ENCODE measurements around the gene ACSS3. TPM values are rescaled to one million over a fixed set of nuclear protein-coding genes. Genes with fewer than 3 reads are reported as not detected.

Gene ACSS3
- total and polyA plus RNA-seq, 2 of the 8 experiments (the other 6 are each of a cell fraction or from before 2014, with no cell fraction given), result 14.4 to 24.0 TPM

- Histone ChIP-seq H4K5ac (ENCODE audit: insufficient read length, low read depth, low read length) (no peak overlapping the region), H3K36me3 (ENCODE audit: control insufficient read depth in 2 of 4, insufficient read depth in 4 of 4, low read length in 3 of 4) (no peaks in the 10 kb centered on the region; a peak in 1 of 8 replicates), H3K4me1 (replicated peaks in 1 of 4; ENCODE audit: control insufficient read depth in 3 of 4, insufficient read depth in 4 of 4, low read length in 3 of 4) (peaks cover 2 to 16% (median 7%) of the 10 kb centered on the region in 4 experiments; a peak in 6 of 7 replicates), H2AK5ac (ENCODE audit: low read depth, low read length) (no peak overlapping the region), H4K91ac (replicated peaks; ENCODE audit: insufficient read length, low read length) (no peak overlapping the region), H2AFZ (ENCODE audit: low read length) (no peak overlapping the region), H3K4me3 (ENCODE audit: extremely low read depth in 1 of 4, insufficient read depth in 2 of 4, low read depth in 3 of 4, low read length in 4 of 4) (no peak overlapping the region), H2BK20ac (ENCODE audit: low read length) (no peak overlapping the region), H3K79me2 (ENCODE audit: control insufficient read depth in 1 of 2, insufficient read depth in 2 of 2, low read length in 2 of 2) (no peaks in the 10 kb centered on the region), H4K20me1 (replicated peaks in 1 of 2; ENCODE audit: control insufficient read depth in 1 of 2, insufficient read depth in 2 of 2, low read length in 2 of 2) (no peaks in the 10 kb centered on the region), H2BK15ac (ENCODE audit: low read length) (no peak overlapping the region), H3K79me1 (ENCODE audit: low read depth, low read length) (no peaks in the 10 kb centered on the region), H3K4me2 (ENCODE audit: insufficient read depth in 1 of 2, low read depth in 2 of 2, low read length in 2 of 2) (no peak overlapping the region), H3K9ac (replicated peaks in 1 of 4; ENCODE audit: extremely low read depth in 1 of 4, low read depth in 3 of 4, low read length in 3 of 4) (no peak overlapping the region), H3K23me2 (ENCODE audit: low read depth, low read length) (no peaks in the 10 kb centered on the region; the same call in 1 of the 2 replicates), H3K14ac (ENCODE audit: insufficient read length) (no peak overlapping the region), H3K23ac (ENCODE audit: insufficient read length) (no peak overlapping the region), H2BK12ac (ENCODE audit: low read depth, low read length) (no peak overlapping the region), H2BK5ac (ENCODE audit: low read depth, low read length) (no peak overlapping the region), H3K9me3 (ENCODE audit: insufficient read depth in 2 of 2, low read depth in 1 of 2, low read length in 1 of 2) (no peaks in the 10 kb centered on the region), H3K18ac (ENCODE audit: extremely low read depth, low read length) (no peak overlapping the region), H3K56ac (replicated peaks; ENCODE audit: insufficient read length, low read depth, low read length) (no peak overlapping the region), H3K27me3 (replicated peaks in 1 of 4; ENCODE audit: control insufficient read depth in 3 of 4, extremely low read depth in 1 of 4, insufficient read depth in 3 of 4, low read length in 3 of 4) (no peaks in the 10 kb centered on the region), H4K8ac (ENCODE audit: extremely low read depth, insufficient read depth, low read length) (no peak overlapping the region), H3K4ac (replicated peaks; ENCODE audit: insufficient read length, low read depth, low read length) (no peak overlapping the region), H3K27ac (ENCODE audit: low read depth, low read length) (no peak overlapping the region), H2BK120ac (replicated peaks; ENCODE audit: low read depth, low read length) (no peak overlapping the region)
- DNase-seq (ENCODE audit: low read depth in 1 of 2, low spot score in 2 of 2), result no peak
- CTCF ChIA-PET (ENCODE audit: partially characterized antibody), result no interaction called here
- no peak for FAIRE-seq
- POLR2A ChIA-PET (ENCODE audit: partially characterized antibody), result no interaction called here
- 84% methylated on average over 3 of the region's 3 CpGs; no CpG with 5 or more reads in 1 of the 2 experiments for WGBS, 2 experiments (ENCODE audit: extremely low coverage in 1 of 2, insufficient coverage in 1 of 2, insufficient read length in 1 of 2, insufficient replicate concordance in 2 of 2, low coverage in 1 of 2, low lambda C conversion rate in 2 of 2, missing lambda C conversion rate in 1 of 2)
- TF ChIP-seq TAF7 (optimal IDR thresholded peaks at IDR 0.05; ENCODE audit: borderline replicate concordance, low read depth, low read length) (no peak), RBBP5 (IDR thresholded peaks at IDR 0.05; ENCODE audit: borderline replicate concordance, low read depth, low read length) (no peak), SUZ12 (IDR thresholded peaks at IDR 0.05; ENCODE audit: low read length) (no peak), CBX5 (IDR thresholded peaks at IDR 0.05; ENCODE audit: low read depth, low read length) (no peak), CEBPB (IDR thresholded peaks at IDR 0.05; ENCODE audit: low read depth, low read length) (no peak), TEAD4 (IDR thresholded peaks at IDR 0.05; ENCODE audit: low read depth, low read length) (no peak), ATF2 (IDR thresholded peaks at IDR 0.05; ENCODE audit: low read length) (no peak), SP4 (IDR thresholded peaks at IDR 0.05; ENCODE audit: low read length) (no peak), BCL11A (IDR thresholded peaks at IDR 0.05; ENCODE audit: low read depth in 2 of 2, low read length in 2 of 2) (no peak), EP300 (IDR thresholded peaks at IDR 0.05; ENCODE audit: borderline replicate concordance in 1 of 2, low read depth in 2 of 2, low read length in 2 of 2) (no peak), MAX (IDR thresholded peaks at IDR 0.05) (no peak), NANOG (IDR thresholded peaks at IDR 0.05; ENCODE audit: insufficient read depth, low read depth, low read length, poor library complexity, severe bottlenecking) (no peak)
Observed at GRCh38 chr12:81203671-81204204, 125.9 kb downstream of the ACSS3 start.

Data from H1 (cell line).